ENCODE measurements around the gene KIAA2012.

The KIAA2012 gene

DNA sequence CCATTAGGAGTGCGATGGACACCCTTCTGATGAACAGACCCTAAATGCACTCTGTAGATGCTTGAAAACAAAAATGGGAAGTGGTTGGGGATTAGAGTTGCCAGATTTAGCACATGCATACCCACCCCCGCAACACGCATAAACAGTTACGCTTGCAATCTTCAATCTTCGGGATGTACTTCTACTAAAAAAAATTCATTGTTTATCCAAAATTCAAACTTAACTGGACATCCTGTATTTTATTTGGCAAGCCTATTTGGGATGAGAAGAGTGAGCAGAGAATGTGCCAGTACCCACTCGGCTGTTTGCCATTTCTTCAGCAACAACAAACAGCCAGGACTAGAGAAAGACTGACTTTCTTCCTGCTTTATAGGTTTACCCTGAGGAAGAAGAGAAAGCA is 18.4 kb downstream of the KIAA2012 start:
- DNase-seq: no peak

DNA sequence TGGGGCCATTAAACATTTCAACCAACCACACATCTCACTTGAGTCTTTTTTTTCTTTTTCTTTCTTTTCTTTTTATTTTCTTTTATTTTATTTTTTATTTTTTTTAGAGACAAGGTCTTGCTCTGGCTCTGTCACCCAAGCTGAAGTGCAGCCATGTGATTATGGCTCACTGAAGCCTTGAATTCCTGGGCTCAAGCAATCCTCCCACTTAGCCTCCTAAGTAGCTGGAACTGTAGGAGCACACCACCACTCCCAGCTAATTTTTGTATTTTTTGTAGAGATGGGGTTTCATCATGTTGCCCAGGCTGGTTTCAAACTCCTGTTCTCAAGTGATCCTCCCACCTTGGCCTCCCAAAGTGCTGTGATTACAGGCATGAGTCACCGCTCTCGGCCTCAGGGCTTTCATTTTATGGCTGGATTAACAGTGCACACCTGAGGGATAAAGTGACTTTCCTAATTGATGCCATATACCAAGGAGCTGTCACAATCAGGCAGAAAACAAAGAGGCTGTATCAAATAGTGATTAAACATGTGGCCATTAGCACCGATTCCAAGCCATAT is 21.5 kb downstream of the KIAA2012 start:
- no peak for DNase-seq

DNA sequence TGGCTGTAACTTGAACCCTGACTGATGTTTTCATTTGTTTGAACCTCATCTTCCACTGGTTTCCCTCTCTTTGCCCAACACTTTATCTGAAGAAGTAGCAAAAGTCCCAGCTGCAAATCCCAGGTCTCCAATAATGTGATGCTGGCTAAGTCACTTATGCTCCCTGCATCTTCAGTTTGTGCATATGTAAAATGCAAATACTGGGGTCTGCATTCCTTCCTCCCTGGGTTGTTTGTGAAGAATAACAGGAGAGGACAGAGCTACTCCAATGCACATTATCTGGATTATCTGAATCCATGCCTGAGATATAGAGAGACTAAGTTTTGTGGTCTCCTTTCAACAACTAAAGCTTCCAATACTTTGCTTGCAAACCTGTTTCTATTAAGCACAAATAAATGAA is 22.2 kb downstream of the KIAA2012 start:
- DNase-seq: no peak

DNA sequence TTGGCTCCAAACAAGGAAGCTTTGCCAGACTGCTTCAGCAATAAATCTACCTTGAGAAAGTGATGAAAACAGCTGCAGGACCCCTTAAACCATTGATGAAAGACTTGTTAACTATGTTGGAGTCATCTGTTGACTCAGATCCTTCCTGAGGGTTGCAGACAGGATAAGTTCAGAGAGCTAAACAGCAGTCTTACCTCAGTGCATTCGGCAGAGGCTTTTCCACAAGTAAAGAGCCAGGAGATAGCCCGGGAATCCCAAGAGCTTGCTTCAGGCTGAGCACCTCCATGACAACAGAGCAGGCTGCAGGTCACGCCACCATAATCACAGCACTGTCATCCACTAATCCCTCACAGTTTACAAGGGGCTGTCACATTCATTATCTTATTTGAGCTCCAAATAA is 23.7 kb downstream of the KIAA2012 start:
- no peak for DNase-seq

DNA sequence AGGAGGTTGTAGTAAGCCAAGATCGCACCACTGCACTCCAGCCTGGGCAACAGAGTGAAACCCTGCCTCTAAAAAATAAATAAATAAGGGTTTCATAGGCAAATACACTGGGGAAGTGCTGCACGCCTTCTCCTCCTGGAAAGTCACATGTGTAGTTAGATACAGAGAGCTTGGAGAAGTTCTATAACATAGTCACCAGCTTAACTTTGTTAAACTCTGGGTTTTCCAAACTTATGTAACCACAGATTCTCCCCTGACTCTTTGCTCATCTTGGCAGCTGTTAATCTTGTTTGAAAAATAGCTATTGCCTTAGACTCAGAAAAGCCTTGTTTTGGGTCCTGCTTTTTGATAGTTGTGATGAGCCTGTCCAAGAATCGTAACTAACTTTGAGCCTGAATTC is 25.2 kb downstream of the KIAA2012 start:
- no peak for DNase-seq

DNA sequence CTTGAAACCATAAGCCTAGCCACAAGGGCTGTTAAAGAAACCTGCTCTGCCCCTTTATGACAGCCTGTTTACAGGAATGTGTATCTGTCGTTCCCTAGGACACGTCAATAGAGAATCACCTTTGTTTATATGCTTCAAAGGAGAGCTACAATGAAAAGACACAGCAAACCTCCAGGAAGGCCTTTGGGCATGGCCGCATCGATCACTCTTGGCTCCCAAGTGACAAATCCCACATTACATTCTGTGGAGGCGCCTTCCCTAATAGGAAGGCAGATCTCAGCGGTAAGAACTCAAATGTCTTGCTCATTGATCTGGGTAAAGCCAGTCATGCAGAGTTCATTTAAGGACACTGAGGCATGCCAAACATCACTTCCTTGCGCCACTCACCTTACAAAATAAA is 26.5 kb downstream of the KIAA2012 start:
- DNase-seq: no peak

DNA sequence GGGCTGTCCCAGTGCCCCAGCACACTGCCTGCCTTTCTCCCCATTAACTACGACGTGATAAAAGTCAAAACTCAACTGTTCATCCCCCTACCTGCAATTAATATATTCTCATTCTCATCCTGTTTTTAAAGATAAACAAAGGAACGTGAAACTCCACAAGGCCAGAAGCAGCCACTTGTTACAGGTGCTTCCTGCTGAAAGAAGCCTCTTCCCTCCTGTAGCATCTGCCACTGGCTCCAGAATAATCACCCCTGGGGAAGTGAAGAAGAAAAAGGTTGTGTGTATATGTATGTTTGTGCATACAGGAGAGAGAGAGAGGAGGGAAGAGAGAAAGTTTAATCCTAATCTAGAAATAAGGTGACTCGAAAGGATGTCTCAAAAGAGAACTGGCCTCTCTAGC is 27.1 kb downstream of the KIAA2012 start:
- DNase-seq: no peak

DNA sequence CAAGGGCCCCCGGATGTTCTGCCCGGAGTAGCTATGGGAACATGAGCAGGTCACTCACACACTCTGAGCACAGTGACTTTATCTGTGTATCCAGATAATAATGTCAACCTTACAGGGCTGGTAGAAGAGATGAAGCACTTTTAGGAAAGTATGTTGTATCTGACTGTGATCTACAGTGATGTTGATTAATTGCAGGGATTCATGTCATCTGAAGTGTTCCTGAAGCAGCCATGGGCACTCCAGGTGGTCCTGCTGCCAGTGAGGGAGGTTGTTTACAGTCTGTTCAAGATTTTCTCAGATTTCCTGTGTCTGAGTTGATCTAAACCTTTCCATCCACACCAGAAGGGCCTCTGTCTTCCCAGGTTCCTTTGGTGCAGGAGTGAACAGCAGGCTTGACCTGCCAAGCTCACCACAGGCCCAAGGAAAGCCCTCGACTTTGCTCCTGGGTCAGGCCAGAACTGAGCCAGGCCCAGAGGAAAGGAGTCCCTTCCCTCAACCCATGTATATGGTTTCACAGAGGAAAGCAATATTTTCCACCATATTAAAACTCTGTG is 28.0 kb downstream of the KIAA2012 start:
- DNase-seq: no peak

DNA sequence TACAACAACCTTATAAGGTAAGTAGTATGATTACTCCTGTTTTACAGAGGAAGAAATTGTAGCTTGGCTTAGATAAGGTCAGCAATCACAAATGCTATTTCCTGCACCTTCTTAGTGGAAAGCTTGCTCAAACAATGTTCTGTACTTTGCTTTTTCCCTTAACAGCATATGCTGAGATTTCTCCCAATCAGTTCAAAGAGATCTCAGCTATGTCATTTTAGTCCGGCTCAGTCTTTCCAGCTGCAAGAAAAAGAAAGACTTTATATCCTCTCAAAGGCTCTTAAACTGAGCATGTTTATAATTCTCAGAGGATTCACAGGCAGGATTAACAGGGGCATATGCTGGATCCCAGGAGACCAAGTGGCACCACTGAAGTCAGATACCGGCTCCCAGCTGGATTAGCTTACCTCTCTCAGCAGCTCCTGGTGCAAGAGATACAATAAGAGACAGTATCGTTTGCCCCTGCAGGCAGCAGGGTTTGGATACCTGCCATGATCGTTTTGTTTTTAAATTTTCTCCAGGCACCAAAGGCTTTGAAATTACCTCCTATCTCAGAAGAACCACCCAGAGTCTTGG is 29.5 kb downstream of the KIAA2012 start:
- no peak for DNase-seq

DNA sequence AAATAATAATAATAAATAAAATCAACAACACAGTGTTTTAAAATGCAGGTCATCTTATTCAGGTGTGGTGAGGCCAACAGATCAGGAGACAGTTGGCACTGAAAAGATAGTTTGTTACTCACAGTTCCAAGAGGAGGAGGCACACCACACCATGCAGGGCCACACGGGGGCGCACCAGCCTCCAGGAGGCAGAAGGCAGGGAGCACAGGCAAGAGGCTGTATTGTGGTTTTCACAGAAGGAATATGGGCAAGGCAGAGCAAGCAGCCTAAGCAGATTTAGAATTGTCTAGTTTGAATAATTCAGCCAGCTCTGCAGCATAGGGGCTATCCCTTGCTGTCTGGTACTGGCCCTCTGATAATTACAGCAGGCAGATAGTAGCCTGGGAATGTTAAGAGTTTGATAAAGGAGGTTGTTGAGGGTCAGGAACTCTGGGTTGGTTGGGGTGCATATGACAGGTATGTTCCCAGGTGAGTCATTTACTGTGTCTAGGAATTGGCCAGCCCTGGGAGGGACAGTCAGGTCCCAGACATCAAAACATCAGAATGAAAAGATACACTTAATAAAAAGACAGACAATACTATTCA is 31.3 kb downstream of the KIAA2012 start:
- DNase-seq: no peak

DNA sequence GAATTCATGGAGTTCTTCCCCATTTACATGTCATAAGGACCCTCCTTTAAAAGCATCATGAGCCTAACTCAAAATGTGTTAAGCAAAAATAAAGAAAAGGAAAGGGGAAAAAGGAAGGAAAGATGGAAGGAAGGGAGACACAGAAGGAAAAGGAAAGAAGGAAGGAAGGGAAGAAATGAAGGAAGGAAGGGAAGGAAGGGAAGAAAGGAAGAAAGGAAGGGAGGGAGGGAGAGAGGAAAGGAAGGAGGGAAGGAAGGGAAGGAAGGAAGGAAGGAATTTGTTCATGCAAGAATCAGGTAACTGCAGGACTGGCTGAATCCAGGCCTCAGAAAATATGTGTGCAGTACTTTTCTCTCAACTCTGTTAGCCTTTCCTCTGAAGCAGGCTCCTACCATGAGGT is 32.0 kb downstream of the KIAA2012 start:
- no peak for DNase-seq

DNA sequence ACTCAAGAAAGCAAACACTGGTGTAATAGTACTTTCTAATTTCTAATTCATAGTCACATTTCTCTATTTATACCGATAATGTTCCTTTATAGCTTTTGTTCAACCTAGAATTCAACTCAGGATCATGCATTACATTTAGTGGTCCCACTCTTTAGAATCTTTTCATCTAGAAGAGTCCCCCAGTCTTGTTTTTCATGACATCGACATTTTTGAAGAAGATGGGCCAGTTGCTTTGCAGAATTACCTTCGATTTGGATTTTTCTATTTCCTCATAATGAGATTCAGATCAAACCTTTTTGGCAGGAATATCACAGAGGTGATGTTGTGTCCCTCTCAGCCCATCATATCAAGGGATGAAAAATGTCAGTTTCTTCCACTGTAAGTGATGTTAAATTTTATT is 35.3 kb downstream of the KIAA2012 start:
- no peak for DNase-seq

DNA sequence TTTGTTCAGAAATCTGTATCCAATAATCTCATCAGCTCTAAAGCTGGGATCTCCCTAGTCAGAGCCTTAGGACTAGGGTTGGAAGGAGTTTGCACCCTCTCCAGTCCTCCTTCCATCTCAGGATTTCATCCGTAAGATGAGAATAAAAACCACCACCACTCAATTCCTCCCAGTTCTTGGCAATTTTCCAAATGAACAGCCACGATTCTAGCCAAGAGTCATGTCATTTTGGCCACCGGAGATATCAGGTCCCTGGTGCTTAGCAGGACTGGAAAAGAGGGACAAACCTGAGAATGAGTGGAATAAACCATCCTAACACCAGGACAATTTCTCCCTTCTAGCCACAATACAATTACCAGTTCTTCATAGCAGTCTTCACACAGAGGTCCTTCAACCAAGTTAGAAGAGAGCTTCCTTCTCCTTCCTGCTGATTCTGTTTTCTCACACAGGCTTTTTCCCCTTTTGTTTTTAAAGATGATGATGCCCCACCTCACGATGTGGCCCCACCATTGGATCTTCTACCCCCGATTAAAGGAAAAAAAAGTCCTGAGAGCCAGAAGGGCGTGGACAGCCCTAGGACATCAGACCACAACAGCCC is 36.2 kb downstream of the KIAA2012 start:
- DNase-seq: no peak

DNA sequence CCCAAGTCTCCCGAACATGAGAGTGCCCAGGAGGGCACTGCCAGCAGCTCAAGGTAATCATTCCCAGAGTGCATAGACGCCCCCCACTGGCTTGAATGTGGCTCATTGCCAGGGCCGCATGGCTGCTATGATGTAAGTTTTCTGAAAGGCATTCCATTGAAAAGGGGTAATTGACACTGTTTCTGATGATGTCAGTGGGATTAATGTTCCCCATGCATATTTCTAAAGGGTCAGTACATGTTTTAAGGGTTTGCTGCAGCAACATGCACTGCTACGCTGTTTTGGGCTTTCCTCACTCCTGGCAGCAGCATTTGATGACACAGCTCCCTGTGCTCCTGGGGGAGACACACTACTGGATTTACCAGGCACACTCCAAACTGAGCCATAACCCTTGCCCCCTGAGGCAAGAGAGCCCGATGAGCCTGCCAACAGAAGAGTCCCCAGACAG is 36.7 kb downstream of the KIAA2012 start:
- no peak for DNase-seq

DNA sequence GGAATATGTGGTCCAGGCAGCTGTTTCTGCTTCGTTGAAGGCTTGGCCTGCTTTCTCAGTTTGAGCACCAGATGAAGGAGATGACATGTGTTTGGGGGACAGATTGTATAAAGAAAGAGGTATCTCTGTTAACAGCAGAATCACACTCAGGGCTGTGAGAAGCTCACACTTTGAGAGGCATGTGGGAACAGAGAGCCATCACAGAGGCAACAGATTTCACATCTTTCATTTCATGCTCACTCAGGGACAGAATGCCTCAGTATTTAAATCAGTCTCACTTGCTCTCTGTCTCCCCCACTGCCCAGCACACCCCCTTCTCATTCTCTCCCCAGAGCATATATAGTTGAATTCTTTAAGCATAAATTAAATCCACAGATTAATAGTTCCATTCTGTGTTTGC is 37.4 kb downstream of the KIAA2012 start:
- DNase-seq: no peak

DNA sequence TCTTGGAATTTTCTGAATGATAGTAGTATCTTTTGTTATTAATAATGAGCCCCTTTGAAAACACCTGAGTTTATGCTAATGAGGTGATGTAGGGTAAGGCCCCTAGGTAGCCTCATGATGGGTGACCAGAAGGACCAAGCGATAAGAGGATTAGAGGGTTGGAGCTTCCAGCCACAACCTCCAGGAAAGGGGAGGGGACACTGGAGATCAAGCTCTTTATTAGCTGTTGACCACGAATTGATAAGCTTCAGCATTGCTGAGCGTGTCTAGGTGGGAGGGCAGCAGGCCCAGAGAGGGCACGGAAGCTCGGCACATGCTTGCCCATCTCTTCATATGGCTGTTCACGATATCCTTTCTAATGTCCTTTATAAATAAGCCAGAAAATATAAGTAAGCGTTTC is 39.0 kb downstream of the KIAA2012 start:
- no peak for DNase-seq

DNA sequence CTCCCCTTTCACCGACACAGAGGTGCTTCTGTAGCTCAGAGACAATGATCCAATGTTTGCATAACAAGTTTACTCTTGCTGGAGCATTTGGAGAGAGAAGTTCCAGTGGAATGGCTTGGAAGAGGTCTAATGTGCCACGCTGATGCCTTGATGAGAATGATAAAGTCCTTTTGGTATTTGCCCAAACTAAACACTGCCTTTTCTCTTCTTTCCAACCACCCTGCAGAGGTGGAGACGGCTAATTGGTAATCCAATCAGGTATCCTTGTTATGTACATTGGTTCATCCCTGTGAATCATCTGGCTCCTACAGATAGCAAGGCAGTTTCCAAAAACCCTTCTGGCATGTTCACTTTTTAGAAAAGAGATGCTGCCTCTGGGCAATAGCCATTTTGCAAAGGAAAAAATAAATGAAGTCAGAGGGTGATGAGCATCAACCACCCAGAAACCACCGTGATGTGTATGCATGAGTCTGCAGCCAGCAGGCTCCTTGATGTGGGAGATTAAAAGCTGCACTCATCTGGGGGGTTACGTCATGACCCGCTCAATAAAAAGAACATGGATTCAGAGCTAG is 40.6 kb downstream of the KIAA2012 start:
- no peak for DNase-seq

DNA sequence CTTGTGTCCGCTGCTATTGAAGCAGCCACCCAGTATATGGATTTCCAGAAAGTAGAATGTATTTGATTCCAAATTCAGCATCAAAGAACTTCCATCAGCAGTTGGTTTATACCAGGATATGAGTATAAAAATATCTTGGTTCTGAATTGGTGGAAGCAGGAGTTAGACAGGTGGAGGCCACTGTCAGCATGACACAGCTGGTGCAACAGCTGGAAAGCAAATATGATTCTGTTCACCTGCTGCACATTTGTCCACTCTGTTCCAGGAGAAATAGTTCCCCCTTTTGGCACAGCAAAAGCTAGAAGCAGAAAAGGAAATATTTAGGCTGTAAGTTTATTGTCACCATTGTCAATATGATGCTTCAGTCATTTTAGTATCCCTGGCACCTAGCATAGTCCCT is 41.2 kb downstream of the KIAA2012 start:
- no peak for DNase-seq

DNA sequence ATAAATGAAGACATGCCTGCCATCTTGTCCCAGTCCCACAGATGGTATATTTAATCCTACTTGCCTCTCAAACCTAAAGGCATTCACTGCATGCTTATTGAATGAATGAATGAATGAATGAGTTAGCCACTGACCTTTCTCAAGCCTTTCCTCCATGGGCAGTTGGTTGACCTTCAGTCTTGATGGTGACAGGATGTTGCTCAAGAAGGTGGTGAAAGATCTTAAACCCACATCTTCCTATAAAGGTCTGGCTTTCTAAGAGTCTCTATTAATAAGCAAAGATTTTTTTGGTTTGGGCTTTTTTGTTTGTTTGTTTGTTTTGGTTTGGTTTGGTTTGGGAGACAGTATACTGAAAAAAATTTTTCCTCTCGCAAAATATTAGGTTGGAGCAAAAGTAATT is 41.7 kb downstream of the KIAA2012 start:
- no peak for DNase-seq

DNA sequence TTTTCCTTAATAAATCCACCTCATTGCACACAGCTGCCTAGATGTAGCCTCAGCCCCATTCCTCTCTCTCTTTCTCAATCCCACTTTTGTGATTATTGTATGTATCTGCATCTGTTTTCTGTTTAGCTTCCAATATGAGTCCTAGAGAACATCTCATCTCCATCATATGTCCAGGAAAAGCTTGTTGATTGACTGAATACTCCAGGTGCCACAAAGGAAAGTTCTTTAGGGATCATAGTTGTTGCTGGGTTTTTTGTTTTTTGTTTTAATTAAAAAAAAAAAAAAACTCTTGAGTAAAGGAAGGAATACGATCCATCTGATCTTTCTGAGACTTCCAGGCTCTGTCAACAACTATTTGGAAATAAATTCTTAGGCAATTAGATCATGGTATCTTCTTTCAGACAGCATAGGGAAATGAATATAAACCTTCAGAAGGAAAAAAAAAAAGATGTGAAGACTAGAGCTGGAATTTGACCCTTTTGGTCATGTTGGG is 42.5 kb downstream of the KIAA2012 start:
- no peak for DNase-seq

DNA sequence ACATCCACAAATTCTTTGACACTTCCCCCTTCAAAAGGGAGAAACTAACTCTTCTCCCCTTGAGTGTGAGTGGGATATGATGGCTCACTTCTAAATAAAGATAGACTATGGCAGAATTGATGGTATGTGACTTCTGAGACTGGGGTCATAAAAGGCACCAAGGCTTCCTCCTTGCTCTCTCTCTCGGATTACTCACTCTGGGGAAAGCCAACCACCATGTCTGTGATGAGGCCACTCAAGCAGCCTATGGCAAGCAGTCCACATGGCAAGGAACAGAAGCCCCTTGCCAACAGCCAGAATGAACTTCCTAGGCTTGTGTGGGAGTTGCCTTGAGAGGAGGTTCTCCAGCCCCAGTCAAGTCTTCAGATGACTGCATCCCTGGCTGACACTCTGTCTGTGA is 43.6 kb downstream of the KIAA2012 start:
- DNase-seq: no peak

DNA sequence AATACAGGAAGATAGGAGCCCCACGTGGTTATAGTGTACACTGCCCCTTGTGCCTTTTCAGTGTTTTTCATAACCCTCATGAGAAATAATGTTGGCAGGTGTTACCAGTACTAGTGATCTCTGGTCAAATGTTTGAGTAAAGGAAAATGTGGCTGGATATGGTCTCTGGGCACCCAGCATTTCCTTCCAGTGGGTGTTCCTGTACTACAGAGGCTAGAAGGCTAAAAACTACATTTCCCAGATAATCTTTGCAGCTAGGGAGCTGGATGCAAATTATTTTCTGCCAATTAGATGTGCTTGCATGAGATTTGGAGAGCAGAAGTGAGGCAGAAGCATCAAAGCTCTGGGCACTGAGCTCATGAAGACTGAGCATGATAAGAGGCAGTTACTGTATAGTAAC is 45.1 kb downstream of the KIAA2012 start:
- no peak for DNase-seq

DNA sequence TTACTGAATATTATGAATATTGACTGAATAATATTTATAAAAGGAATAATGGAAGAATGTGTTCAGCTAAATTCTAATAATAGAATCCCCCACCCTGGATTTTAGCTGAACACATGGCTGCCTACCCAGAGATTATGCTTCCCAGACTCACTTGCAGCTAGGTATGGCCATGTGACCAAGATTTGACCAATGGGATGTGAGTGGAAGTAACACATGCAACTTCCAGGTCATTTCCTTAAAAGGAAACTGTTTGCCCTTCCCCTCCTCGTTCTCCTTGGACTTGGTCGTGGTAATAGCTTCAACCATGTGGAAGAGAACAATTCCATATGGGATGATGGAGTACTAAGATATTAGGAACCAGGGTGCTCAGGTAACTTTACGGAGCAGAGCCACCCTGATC is 47.8 kb downstream of the KIAA2012 start:
- no peak for DNase-seq

Data from retina (tissue), 1 donor.